ENCODE results near the gene KCNMA1.
"Not testable (repeated sequence)": the region's sequence is repeated elsewhere in the genome, so short reads cannot be mapped to it uniquely, and the experiment has no call there.

KCNMA1 gene

DNA sequence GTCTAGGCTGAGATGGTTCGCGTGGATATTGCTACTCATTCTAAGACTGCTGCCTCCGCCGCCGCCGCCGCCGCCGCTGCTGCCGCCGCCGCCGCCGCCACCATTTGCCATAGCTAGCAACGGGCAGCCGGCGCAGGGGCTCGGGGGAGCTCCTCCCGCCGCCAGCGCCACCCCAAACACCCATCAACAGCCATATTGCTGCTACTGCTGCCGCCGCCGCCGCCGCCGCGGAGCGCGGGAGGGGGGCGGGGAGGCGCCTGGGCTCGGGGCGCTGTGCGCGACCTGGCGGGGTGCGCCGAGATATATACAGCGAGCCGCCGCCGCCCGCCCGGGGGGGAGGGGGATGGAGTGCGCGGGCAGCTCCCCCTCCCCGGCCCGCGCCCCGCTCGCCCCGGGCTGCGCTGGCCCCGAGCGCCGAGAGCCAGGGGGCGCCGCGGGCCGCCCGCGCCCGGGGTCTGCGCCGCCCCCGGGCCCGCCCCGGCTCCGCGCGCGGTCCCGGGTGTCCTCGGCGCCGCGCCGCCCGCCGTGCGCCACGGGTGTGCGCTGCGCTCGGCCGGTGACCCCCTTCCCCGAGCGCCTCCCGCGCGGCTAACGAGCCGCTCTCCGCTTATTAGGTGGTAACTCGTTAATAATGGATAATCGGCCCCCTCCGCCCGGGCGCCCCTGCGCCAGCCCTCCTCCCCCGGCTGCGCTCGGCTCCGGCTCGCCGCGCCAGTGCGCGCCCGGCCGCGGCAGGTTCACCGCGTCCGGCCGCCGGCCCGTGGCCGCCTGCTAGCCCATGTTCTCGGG, at the start of gene KCNMA1:
Gene KCNMA1 (minus strand): TSS at position 277 of the 789 bp plus-strand sequence.
- H3K4me1 ChIP-seq (ENCODE audit: control insufficient read depth in 2 of 2, insufficient read depth in 2 of 2, low read length in 2 of 2), result no peaks in the 10 kb centered on the region
- H3K9me3 ChIP-seq (ENCODE audit: control insufficient read depth in 2 of 2, low read length in 2 of 2), result no peaks in the 10 kb centered on the region
- H3K4me3 ChIP-seq (ENCODE audit: low read length in 2 of 2), result peak within 1 kb of the TSS; percentile 68 to 73
- peak within 1 kb of the TSS; percentile 47 to 62 for H3K9ac ChIP-seq (ENCODE audit: low read depth in 1 of 2, low read length in 2 of 2)
- H3K27ac ChIP-seq (ENCODE audit: low read depth in 2 of 2, low read length in 2 of 2), result peak within 1 kb of the TSS; percentile 49 to 56
- peaks cover 24 to 36% of the 10 kb centered on the region in 2 donors for H3K27me3 ChIP-seq (ENCODE audit: control insufficient read depth in 2 of 2, insufficient read depth in 2 of 2, low read length in 2 of 2)
- no peaks in the 10 kb centered on the region for H3K36me3 ChIP-seq (ENCODE audit: control insufficient read depth in 2 of 2, insufficient read depth in 2 of 2, low read length in 2 of 2)

DNA sequence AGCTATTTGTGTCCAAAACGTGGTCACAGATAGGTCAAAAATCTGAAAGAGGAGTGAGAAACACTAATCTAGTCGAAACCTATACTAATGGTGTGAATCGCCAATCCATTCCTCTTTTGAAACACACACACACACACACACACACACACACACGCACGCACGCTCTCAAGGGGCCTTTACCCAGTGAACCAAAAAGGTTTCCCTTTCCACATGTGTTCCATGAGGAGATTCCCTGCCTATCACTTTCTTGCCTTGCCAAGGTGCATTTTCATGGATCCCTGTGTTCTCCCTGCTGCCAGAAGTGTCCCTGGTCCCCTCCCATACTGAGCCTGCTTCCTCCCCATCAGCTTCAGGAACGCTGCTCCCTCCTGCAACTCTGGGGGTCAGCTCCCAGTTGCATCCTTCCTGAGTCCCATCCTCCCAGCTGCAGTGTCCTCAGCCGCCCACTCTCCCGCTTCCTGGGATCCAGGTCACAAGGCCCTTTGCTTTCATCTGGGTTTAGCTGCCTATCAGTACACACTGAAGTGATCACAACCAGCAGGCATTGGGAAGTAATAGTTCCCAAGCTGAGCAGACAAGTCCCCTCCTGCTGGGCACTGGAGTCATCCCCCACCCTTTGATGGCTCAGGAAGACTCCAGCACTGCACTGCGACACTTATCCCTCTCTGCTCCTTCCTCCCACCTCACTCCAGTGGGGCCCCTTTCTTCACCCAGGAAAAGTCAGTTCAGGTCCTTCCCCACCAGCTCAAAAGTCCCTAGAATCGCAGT, 49.2 kb upstream of the KCNMA1 start:
- no peaks in the 10 kb centered on the region for H3K36me3 ChIP-seq (ENCODE audit: control insufficient read depth in 2 of 2, insufficient read depth in 2 of 2, low read length in 2 of 2)
- no peak overlapping the region for H3K27ac ChIP-seq (ENCODE audit: low read depth in 2 of 2, low read length in 2 of 2)
- peaks cover 0 to 4% of the 10 kb centered on the region in 2 donors for H3K4me1 ChIP-seq (ENCODE audit: control insufficient read depth in 2 of 2, insufficient read depth in 2 of 2, low read length in 2 of 2)
- H3K4me3 ChIP-seq (ENCODE audit: low read length in 2 of 2), result no peak overlapping the region
- no peak overlapping the region for H3K9ac ChIP-seq (ENCODE audit: low read depth in 1 of 2, low read length in 2 of 2)
- H3K9me3 ChIP-seq (ENCODE audit: control insufficient read depth in 2 of 2, low read length in 2 of 2), result no peaks in the 10 kb centered on the region
- H3K27me3 ChIP-seq (ENCODE audit: control insufficient read depth in 2 of 2, insufficient read depth in 2 of 2, low read length in 2 of 2), result no peaks in the 10 kb centered on the region

DNA sequence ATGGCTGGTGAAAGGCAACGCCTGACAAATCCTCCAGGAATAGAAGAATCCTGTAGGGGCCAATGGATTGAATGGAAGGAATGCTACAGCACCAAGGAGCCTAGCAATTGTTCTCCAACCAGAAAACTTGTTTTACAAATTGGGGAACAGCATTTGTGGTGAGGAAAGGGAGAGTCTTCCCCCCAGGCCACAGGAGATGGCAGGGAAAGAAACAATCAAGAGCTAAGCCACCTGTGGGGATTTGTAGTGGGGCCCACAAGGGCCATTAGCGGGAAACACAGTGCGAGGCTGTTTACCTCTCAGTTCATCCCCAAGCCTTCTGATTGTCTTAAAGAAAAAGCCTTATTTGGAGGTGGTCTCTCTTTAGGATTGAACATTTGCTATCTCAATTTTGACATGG, 48.5 kb upstream of the KCNMA1 start:
- no peaks in the 10 kb centered on the region for H3K9me3 ChIP-seq (ENCODE audit: control insufficient read depth in 2 of 2, low read length in 2 of 2)
- H3K4me3 ChIP-seq (ENCODE audit: low read length in 2 of 2), result no peak overlapping the region
- H3K27ac ChIP-seq (ENCODE audit: low read depth in 2 of 2, low read length in 2 of 2), result no peak overlapping the region
- no peaks in the 10 kb centered on the region for H3K27me3 ChIP-seq (ENCODE audit: control insufficient read depth in 2 of 2, insufficient read depth in 2 of 2, low read length in 2 of 2)
- peaks cover 0 to 4% of the 10 kb centered on the region in 2 donors for H3K4me1 ChIP-seq (ENCODE audit: control insufficient read depth in 2 of 2, insufficient read depth in 2 of 2, low read length in 2 of 2)
- H3K9ac ChIP-seq (ENCODE audit: low read depth in 1 of 2, low read length in 2 of 2), result no peak overlapping the region
- H3K36me3 ChIP-seq (ENCODE audit: control insufficient read depth in 2 of 2, insufficient read depth in 2 of 2, low read length in 2 of 2), result no peaks in the 10 kb centered on the region

DNA sequence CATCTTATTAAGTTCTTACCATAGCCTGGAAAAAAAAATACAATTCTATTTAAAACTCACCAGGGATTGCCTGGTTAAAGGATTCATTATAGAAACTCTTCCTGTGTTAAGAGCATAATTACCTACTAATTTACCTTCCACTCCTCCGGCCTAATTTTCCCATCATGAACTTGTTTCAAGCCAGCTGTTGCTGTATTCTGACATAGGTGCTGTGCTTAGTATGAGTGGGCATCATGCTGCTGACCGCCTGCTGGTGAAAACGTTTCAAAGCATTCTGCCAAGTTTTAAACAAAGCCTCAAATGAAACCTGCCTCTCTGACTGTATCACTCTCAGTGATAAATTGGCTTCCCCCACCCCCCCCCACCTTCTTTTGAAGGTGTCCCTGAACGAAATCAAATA, 47.8 kb upstream of the KCNMA1 start:
- H3K4me3 ChIP-seq (ENCODE audit: low read length in 2 of 2), result no peak overlapping the region
- no peaks in the 10 kb centered on the region for H3K9me3 ChIP-seq (ENCODE audit: control insufficient read depth in 2 of 2, low read length in 2 of 2)
- no peaks in the 10 kb centered on the region for H3K27me3 ChIP-seq (ENCODE audit: control insufficient read depth in 2 of 2, insufficient read depth in 2 of 2, low read length in 2 of 2)
- no peaks in the 10 kb centered on the region for H3K36me3 ChIP-seq (ENCODE audit: control insufficient read depth in 2 of 2, insufficient read depth in 2 of 2, low read length in 2 of 2)
- H3K9ac ChIP-seq (ENCODE audit: low read depth in 1 of 2, low read length in 2 of 2), result no peak overlapping the region
- no peak overlapping the region for H3K27ac ChIP-seq (ENCODE audit: low read depth in 2 of 2, low read length in 2 of 2)
- peaks cover 0 to 4% of the 10 kb centered on the region in 2 donors for H3K4me1 ChIP-seq (ENCODE audit: control insufficient read depth in 2 of 2, insufficient read depth in 2 of 2, low read length in 2 of 2)

DNA sequence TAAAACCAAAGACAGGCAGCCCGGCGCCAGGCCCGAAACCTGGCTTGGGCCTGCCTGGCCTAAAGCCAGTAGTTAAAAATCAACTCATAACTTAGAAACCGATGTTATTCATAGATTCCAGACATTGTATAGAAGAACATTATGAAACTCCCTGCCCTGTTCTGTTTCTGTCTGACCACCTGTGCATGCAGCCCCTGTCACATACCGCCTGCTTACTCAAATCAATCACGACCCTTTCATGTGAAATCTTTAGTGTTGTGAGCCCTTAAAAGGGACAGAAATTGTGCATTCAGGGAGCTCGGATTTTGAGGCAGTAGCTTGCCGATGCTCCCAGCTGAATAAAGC, 45.5 kb upstream of the KCNMA1 start:
- not testable (repeated sequence) for H3K9me3 ChIP-seq (ENCODE audit: control insufficient read depth in 2 of 2, low read length in 2 of 2); H3K27ac ChIP-seq (ENCODE audit: low read depth in 2 of 2, low read length in 2 of 2); H3K36me3 ChIP-seq (ENCODE audit: control insufficient read depth in 2 of 2, insufficient read depth in 2 of 2, low read length in 2 of 2); H3K4me3 ChIP-seq (ENCODE audit: low read length in 2 of 2); H3K27me3 ChIP-seq (ENCODE audit: control insufficient read depth in 2 of 2, insufficient read depth in 2 of 2, low read length in 2 of 2); H3K4me1 ChIP-seq (ENCODE audit: control insufficient read depth in 2 of 2, insufficient read depth in 2 of 2, low read length in 2 of 2); H3K9ac ChIP-seq (ENCODE audit: low read depth in 1 of 2, low read length in 2 of 2)

DNA sequence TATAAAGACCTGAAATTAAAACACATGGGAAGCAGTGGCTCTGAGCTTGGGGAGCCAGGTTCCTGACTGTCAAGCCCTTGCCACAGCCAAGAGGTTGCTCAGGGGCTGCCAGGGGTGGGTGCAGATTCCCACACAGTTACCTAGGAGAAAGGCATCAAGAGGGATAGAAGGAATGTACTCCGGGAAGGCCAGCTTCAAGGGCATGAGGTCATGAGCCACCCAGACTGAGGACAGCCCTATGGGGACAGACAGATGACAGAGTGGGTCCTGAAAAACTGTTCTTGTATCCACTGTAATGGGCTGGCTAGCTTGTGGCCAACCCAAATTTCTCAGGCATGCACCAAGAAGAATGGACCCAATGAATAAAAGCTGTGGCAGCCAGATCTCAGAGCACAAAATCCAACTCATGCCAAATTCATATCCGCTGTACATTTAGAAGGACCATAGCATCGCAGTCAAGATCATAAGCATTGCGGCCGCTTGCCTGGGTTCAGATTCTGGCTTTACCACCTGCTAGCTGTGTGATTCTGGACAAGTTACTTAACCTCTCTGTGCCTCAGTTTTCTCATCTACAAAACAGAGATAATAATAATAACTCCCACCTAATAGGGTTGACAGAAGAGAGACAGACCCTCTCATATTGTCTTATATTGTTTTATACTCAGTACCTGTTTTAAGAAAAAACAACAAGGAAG, 44.9 kb upstream of the KCNMA1 start:
- no peak overlapping the region for H3K27ac ChIP-seq (ENCODE audit: low read depth in 2 of 2, low read length in 2 of 2)
- H3K27me3 ChIP-seq (ENCODE audit: control insufficient read depth in 2 of 2, insufficient read depth in 2 of 2, low read length in 2 of 2), result no peaks in the 10 kb centered on the region
- no peaks in the 10 kb centered on the region for H3K9me3 ChIP-seq (ENCODE audit: control insufficient read depth in 2 of 2, low read length in 2 of 2)
- H3K9ac ChIP-seq (ENCODE audit: low read depth in 1 of 2, low read length in 2 of 2), result no peak overlapping the region
- H3K4me1 ChIP-seq (ENCODE audit: control insufficient read depth in 2 of 2, insufficient read depth in 2 of 2, low read length in 2 of 2), result peaks cover 0 to 4% of the 10 kb centered on the region in 2 donors
- no peaks in the 10 kb centered on the region for H3K36me3 ChIP-seq (ENCODE audit: control insufficient read depth in 2 of 2, insufficient read depth in 2 of 2, low read length in 2 of 2)
- no peak overlapping the region for H3K4me3 ChIP-seq (ENCODE audit: low read length in 2 of 2)

DNA sequence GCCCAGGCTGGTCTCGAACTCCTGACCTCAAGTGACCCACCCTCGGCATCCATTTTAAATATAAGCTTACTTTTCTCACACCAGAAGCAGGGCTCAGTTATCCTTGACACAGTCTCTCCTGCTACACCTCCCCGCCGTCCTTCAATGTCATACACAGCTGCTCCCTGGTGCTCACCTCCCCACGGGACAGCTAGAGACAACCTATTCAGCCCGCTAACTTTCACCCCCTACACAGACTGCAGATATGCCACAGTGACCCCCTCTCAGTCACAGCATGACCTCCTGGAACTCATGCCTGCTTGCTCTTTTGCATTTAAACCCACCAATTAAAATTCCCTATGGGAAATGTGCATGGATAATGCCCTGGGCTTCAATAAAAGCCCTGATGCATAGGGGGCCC, 44.2 kb upstream of the KCNMA1 start:
- no peaks in the 10 kb centered on the region for H3K9me3 ChIP-seq (ENCODE audit: control insufficient read depth in 2 of 2, low read length in 2 of 2)
- H3K4me3 ChIP-seq (ENCODE audit: low read length in 2 of 2), result no peak overlapping the region
- no peak overlapping the region for H3K9ac ChIP-seq (ENCODE audit: low read depth in 1 of 2, low read length in 2 of 2)
- peaks cover 0 to 4% of the 10 kb centered on the region in 2 donors for H3K4me1 ChIP-seq (ENCODE audit: control insufficient read depth in 2 of 2, insufficient read depth in 2 of 2, low read length in 2 of 2)
- H3K27ac ChIP-seq (ENCODE audit: low read depth in 2 of 2, low read length in 2 of 2), result no peak overlapping the region
- no peaks in the 10 kb centered on the region for H3K36me3 ChIP-seq (ENCODE audit: control insufficient read depth in 2 of 2, insufficient read depth in 2 of 2, low read length in 2 of 2)
- H3K27me3 ChIP-seq (ENCODE audit: control insufficient read depth in 2 of 2, insufficient read depth in 2 of 2, low read length in 2 of 2), result no peaks in the 10 kb centered on the region

DNA sequence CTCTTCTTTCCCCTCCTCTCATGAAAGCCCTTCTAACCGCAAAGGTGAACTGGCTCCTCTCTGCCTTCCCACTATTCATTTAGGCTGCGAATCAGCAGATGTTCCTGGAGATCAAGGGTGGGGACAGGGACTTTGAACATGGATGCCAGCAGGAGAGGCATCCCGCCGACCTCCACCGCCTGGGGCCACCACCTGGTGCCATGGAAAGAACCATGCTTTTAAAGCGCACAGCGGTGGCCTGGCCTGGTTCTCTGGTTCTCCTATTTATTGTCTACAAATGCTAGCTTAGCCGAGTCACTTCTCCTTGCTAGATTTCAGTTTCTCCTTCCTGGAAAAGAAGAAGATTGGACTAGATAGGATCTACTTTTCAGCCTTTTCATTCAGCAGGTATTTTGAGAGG, 43.2 kb upstream of the KCNMA1 start:
- no peaks in the 10 kb centered on the region for H3K9me3 ChIP-seq (ENCODE audit: control insufficient read depth in 2 of 2, low read length in 2 of 2)
- no peaks in the 10 kb centered on the region for H3K27me3 ChIP-seq (ENCODE audit: control insufficient read depth in 2 of 2, insufficient read depth in 2 of 2, low read length in 2 of 2)
- H3K9ac ChIP-seq (ENCODE audit: low read depth in 1 of 2, low read length in 2 of 2), result no peak overlapping the region
- H3K27ac ChIP-seq (ENCODE audit: low read depth in 2 of 2, low read length in 2 of 2), result no peak overlapping the region
- no peak overlapping the region for H3K4me3 ChIP-seq (ENCODE audit: low read length in 2 of 2)
- H3K4me1 ChIP-seq (ENCODE audit: control insufficient read depth in 2 of 2, insufficient read depth in 2 of 2, low read length in 2 of 2), result peaks cover 0 to 4% of the 10 kb centered on the region in 2 donors
- no peaks in the 10 kb centered on the region for H3K36me3 ChIP-seq (ENCODE audit: control insufficient read depth in 2 of 2, insufficient read depth in 2 of 2, low read length in 2 of 2)

DNA sequence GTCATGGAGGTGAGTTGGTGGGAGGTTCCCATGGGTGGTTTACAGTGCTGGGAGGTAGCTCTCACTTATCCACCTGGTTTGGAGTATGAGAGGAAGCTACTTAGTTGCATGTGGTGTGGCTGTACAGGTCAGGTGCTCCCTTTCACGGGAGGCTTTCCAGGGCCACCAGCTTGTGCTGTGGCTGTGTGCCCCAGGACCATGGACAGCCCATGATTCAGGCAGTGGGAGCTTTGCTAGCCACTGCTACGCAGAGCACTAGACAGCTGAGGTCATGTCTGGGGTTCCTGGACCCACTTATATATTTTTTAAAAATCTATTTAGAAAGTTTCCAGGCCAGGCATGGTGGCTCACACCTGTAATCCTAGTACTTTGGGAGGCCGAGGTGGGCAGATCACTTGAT, 42.5 kb upstream of the KCNMA1 start:
- H3K4me1 ChIP-seq (ENCODE audit: control insufficient read depth in 2 of 2, insufficient read depth in 2 of 2, low read length in 2 of 2), result peaks cover 0 to 4% of the 10 kb centered on the region in 2 donors
- no peaks in the 10 kb centered on the region for H3K27me3 ChIP-seq (ENCODE audit: control insufficient read depth in 2 of 2, insufficient read depth in 2 of 2, low read length in 2 of 2)
- H3K9me3 ChIP-seq (ENCODE audit: control insufficient read depth in 2 of 2, low read length in 2 of 2), result no peaks in the 10 kb centered on the region

DNA sequence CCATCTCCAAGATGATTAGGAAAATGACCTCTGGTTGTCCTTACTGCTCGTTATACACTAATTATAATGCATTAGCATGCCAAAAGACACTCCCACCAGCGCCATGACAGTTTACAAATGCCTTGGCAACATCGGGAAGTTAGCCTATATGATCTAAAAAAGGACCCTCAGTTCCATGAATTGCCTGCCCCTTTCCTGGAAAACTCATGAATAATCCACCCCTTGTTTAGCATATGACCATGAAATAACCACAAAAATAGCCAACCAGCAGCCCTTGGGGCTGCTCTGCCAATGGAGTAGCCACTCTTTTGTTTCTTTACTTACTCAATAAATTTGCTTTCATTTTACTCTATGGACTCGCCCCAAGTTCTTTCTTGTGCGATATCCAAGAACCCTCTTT, 41.6 kb upstream of the KCNMA1 start:
- no peak overlapping the region for H3K4me3 ChIP-seq (ENCODE audit: low read length in 2 of 2)
- no peak overlapping the region for H3K27ac ChIP-seq (ENCODE audit: low read depth in 2 of 2, low read length in 2 of 2)
- H3K27me3 ChIP-seq (ENCODE audit: control insufficient read depth in 2 of 2, insufficient read depth in 2 of 2, low read length in 2 of 2), result no peaks in the 10 kb centered on the region
- no peak overlapping the region for H3K9ac ChIP-seq (ENCODE audit: low read depth in 1 of 2, low read length in 2 of 2)
- H3K36me3 ChIP-seq (ENCODE audit: control insufficient read depth in 2 of 2, insufficient read depth in 2 of 2, low read length in 2 of 2), result no peaks in the 10 kb centered on the region
- no peaks in the 10 kb centered on the region for H3K9me3 ChIP-seq (ENCODE audit: control insufficient read depth in 2 of 2, low read length in 2 of 2)
- H3K4me1 ChIP-seq (ENCODE audit: control insufficient read depth in 2 of 2, insufficient read depth in 2 of 2, low read length in 2 of 2), result peaks cover 0 to 4% of the 10 kb centered on the region in 2 donors

More for the DNA sequence above, 42.5 kb upstream of the KCNMA1 start:
- H3K9ac ChIP-seq (ENCODE audit: low read depth in 1 of 2, low read length in 2 of 2), result no peak overlapping the region
- no peak overlapping the region for H3K4me3 ChIP-seq (ENCODE audit: low read length in 2 of 2)
- no peak overlapping the region for H3K27ac ChIP-seq (ENCODE audit: low read depth in 2 of 2, low read length in 2 of 2)
- no peaks in the 10 kb centered on the region for H3K36me3 ChIP-seq (ENCODE audit: control insufficient read depth in 2 of 2, insufficient read depth in 2 of 2, low read length in 2 of 2)
